IMR-90 (cell line): Measurements from ENCODE around the gene NXF2. TPM values are rescaled to one million over a fixed set of nuclear protein-coding genes. Genes with fewer than 3 reads are reported as not detected.

Experiments used
- ATAC-seq: fragments of 200-7000 bp; cut with Tn5 transposase; 2 replicates; pipeline ENCODE4 v1.9.1; 2020; ENCODE audit warnings: low read depth, mild to moderate bottlenecking, moderate library complexity
- BruUV-seq: library from RNA; stranded (reverse); fragments of 400-500 nt; replicated peaks from 2 replicates; lab custom pipeline; 2021; lab: Mats Ljungman, UMichigan
- CTCF ChIA-PET: fragments of 300-600 bp; formaldehyde crosslinking; extraction: SDS; loops from one replicate; lab custom pipeline; 2021; ENCODE audit warnings: antibody characterized with exemption; lab: Yijun Ruan, JAX
- POLR2A ChIA-PET: fragments of 300-600 bp; sonication (Branson Sonifier 250); formaldehyde crosslinking; loops from one replicate; lab custom pipeline; 2022; ENCODE audit warnings: antibody characterized with exemption; ENCODE audit not compliant: unreplicated experiment; lab: Charles Lee
- DNase-seq: peaks from one replicate; pipeline ENCODE4 v3.0.0; 2013
- H2AFZ ChIP-seq: replicated peaks from 2 replicates; pipeline ENCODE3; 2013; ENCODE audit warnings: low read length, mild to moderate bottlenecking; ENCODE audit not compliant: poor library complexity
- H2AK5ac ChIP-seq: 2 replicates; pipeline ENCODE4 v1.6.1; 2013; ENCODE audit warnings: low read depth, low read length, inconsistent platforms
- H2AK9ac ChIP-seq: replicated peaks from 2 replicates; pipeline ENCODE3; 2013; ENCODE audit warnings: mild to moderate bottlenecking, low read depth, low read length, moderate library complexity; ENCODE audit not compliant: poor library complexity
- H2BK120ac ChIP-seq: 2 replicates; pipeline ENCODE4 v1.6.1; 2013; ENCODE audit warnings: low read depth, low read length, inconsistent platforms
- H2BK15ac ChIP-seq: 3 replicates; pipeline ENCODE4 v1.6.1; 2013; ENCODE audit warnings: low read depth, low read length, inconsistent platforms
- H2BK20ac ChIP-seq: 2 replicates; pipeline ENCODE4 v1.6.1; 2013; ENCODE audit warnings: low read depth, mild to moderate bottlenecking, inconsistent platforms, low read length, moderate library complexity
- H2BK5ac ChIP-seq: 2 replicates; pipeline ENCODE4 v1.6.1; 2013; ENCODE audit warnings: mild to moderate bottlenecking, low read depth, low read length, inconsistent platforms; ENCODE audit not compliant: poor library complexity, severe bottlenecking
- H3K14ac ChIP-seq: replicated peaks from 2 replicates; pipeline ENCODE4 v1.6.1; 2013; ENCODE audit warnings: low read depth, low read length, inconsistent platforms
- H3K18ac ChIP-seq: 2 replicates; pipeline ENCODE4 v1.6.1; 2013; ENCODE audit warnings: low read depth, low read length, control low read depth
- H3K23ac ChIP-seq: 2 replicates; pipeline ENCODE4 v1.6.1; 2013; ENCODE audit warnings: low read depth, low read length, inconsistent platforms
- H3K27ac ChIP-seq: 2 replicates; pipeline ENCODE4 v1.5.1; 2013; ENCODE audit warnings: mild to moderate bottlenecking, control low read depth, low read length; ENCODE audit not compliant: insufficient read depth
- H3K27me3 ChIP-seq: 2 replicates; pipeline ENCODE4 v1.6.1; 2013; ENCODE audit warnings: low read length; ENCODE audit not compliant: control insufficient read depth, insufficient read depth
- H3K36me3 ChIP-seq: 2 replicates; pipeline ENCODE4 v1.6.1; 2013; ENCODE audit warnings: low read length, mixed read lengths; ENCODE audit not compliant: control insufficient read depth, insufficient read depth
- H3K4ac ChIP-seq: 2 replicates; pipeline ENCODE4 v1.6.1; 2013; ENCODE audit warnings: low read depth, low read length, inconsistent platforms
- H3K4me1 ChIP-seq: 2 replicates; pipeline ENCODE4 v1.6.1; 2013; ENCODE audit warnings: low read length, mixed read lengths; ENCODE audit not compliant: control insufficient read depth, insufficient read depth
- H3K4me2 ChIP-seq: 2 replicates; pipeline ENCODE4 v1.6.1; 2013; ENCODE audit warnings: low read depth, mild to moderate bottlenecking, control low read depth, low read length, moderate library complexity
- H3K4me3 ChIP-seq: 2 replicates; pipeline ENCODE4 v1.5.1; 2013; ENCODE audit warnings: low read depth, mild to moderate bottlenecking, control low read depth, low read length, moderate library complexity; ENCODE audit not compliant: insufficient read depth
- H3K56ac ChIP-seq: 2 replicates; pipeline ENCODE4 v1.6.1; 2013; ENCODE audit warnings: low read length, inconsistent platforms; ENCODE audit not compliant: insufficient read depth; ENCODE audit errors: extremely low read depth
- H3K79me1 ChIP-seq, 2 experiments: 2 replicates each; pipeline ENCODE4 v1.6.1; 2013; ENCODE audit warnings: low read length in 2 of 2, inconsistent platforms in 1 of 2, low read depth in 1 of 2
- H3K9ac ChIP-seq: 2 replicates; pipeline ENCODE4 v1.6.1; 2013; ENCODE audit warnings: low read depth, low read length, control low read depth
- H3K9me1 ChIP-seq: 2 replicates; pipeline ENCODE4 v1.6.1; 2013; ENCODE audit warnings: low read length, inconsistent platforms; ENCODE audit not compliant: insufficient read depth
- H3K9me3 ChIP-seq: 2 replicates; pipeline ENCODE4 v1.6.1; 2013; ENCODE audit warnings: low read length; ENCODE audit not compliant: control insufficient read depth, insufficient read depth
- H4K20me1 ChIP-seq: 2 replicates; pipeline ENCODE4 v1.6.1; 2013; ENCODE audit warnings: low read length, inconsistent platforms; ENCODE audit not compliant: insufficient read depth
- H4K5ac ChIP-seq: 2 replicates; pipeline ENCODE4 v1.6.1; 2013; ENCODE audit warnings: mild to moderate bottlenecking, low read depth, low read length, control low read depth
- H4K8ac ChIP-seq, 2 experiments: 2 replicates each; pipeline ENCODE4 v1.6.1; 2013; ENCODE audit warnings: low read depth in 2 of 2, low read length in 2 of 2, control low read depth in 1 of 2, inconsistent platforms in 1 of 2
- H4K91ac ChIP-seq: 2 replicates; pipeline ENCODE4 v1.6.1; 2013; ENCODE audit warnings: low read depth, low read length, inconsistent platforms; ENCODE audit not compliant: insufficient read depth
- BHLHE40 ChIP-seq: fragments of 150-350 bp; IDR thresholded peaks from 2 replicates; pipeline ENCODE4 v1.6.1; 2016; ENCODE audit warnings: mild to moderate bottlenecking, low read depth, low read length
- CEBPB ChIP-seq: IDR thresholded peaks from 2 replicates; pipeline ENCODE4 v1.6.1; 2012; ENCODE audit warnings: low read depth, low read length, improper control_type of control experiment
- CHD1 ChIP-seq: IDR thresholded peaks from 2 replicates; pipeline ENCODE4 v1.6.1; 2012; ENCODE audit warnings: low read depth, low read length, improper control_type of control experiment
- CTCF ChIP-seq: conservative IDR thresholded peaks from 2 replicates; pipeline ENCODE4 v1.5.1; 2012; ENCODE audit warnings: mild to moderate bottlenecking, low read depth, low read length, improper control_type of control experiment
- FOS ChIP-seq: fragments of 150-350 bp; IDR thresholded peaks from 2 replicates; pipeline ENCODE4 v1.6.1; 2016; ENCODE audit warnings: low read depth, low read length
- MAFK ChIP-seq: IDR thresholded peaks from 2 replicates; pipeline ENCODE4 v1.6.1; 2012; ENCODE audit warnings: low read depth, low read length, improper control_type of control experiment
- POLR2A ChIP-seq: IDR thresholded peaks from 2 replicates; pipeline ENCODE4 v1.6.1; 2012; ENCODE audit warnings: mild to moderate bottlenecking, low read depth, low read length
- RAD21 ChIP-seq: IDR thresholded peaks from 2 replicates; pipeline ENCODE4 v1.6.1; 2012; ENCODE audit warnings: low read length, improper control_type of control experiment
- RFX5 ChIP-seq: IDR thresholded peaks from 2 replicates; pipeline ENCODE4 v1.8.0; 2012; ENCODE audit warnings: low read depth, mild to moderate bottlenecking, low read length, moderate library complexity
- SMC3 ChIP-seq: fragments of 150-350 bp; IDR thresholded peaks from 2 replicates; pipeline ENCODE4 v1.6.1; 2016; ENCODE audit warnings: low read depth, mild to moderate bottlenecking, antibody characterized with exemption, low read length, moderate library complexity
- WGBS, 2 experiments: methylation state at CpG; one replicate each; pipeline versions ENCODE4 v1.1.5 to v1.1.7; 2013; ENCODE audit warnings: missing lambda C conversion rate in 2 of 2; ENCODE audit not compliant: insufficient read length in 1 of 2; ENCODE audit errors: extremely low coverage in 2 of 2; 5-methylcytosine and 5-hydroxymethylcytosine counted together
- dilution Hi-C: fragments of 300-500 bp; cut with HindIII; formaldehyde crosslinking; loops from one replicate; pipeline ENCODE4 v1.14.3; 2018; ENCODE audit warnings: low sequenced_read_pairs; ENCODE audit not compliant: unreplicated experiment
- in situ Hi-C: fragments of 300-500 bp; cut with MboI; formaldehyde crosslinking; loops from 3 replicates; pipeline ENCODE4 v1.14.3; 2019; ENCODE audit warnings: low sequenced_read_pairs, inconsistent platforms, mixed read lengths
- intact Hi-C: fragments of 100-400 bp; cut with micrococcal nuclease; formaldehyde crosslinking; loops from 2 replicates; pipeline ENCODE4 v1.10.0; 2022
- polyA plus RNA-seq, 3 experiments: library from polyadenylated mRNA; depleted of rRNA; stranded (reverse); fragments of >200 nt; gene quantifications; 2 replicates each; pipeline ENCODE4 v1.2.3, GENCODE V29; 2012; ENCODE audit warnings: low replicate concordance in 1 of 3
- total RNA-seq: library from RNA; depleted of rRNA; stranded (reverse); fragments of >200 nt; gene quantifications from 2 replicates; pipeline ENCODE4 v1.2.3, GENCODE V29; 2012
- TF ChIP-seq, protein P1 (sequence below): fragments of 150-350 bp; IDR thresholded peaks from 2 replicates; pipeline ENCODE4 v1.6.1; 2016; ENCODE audit warnings: low read depth, mild to moderate bottlenecking, low read length, moderate library complexity, borderline replicate concordance
- TF ChIP-seq, protein P2 (sequence below): fragments of 150-350 bp; IDR thresholded peaks from 2 replicates; pipeline ENCODE4 v1.6.1; 2017; ENCODE audit warnings: mild to moderate bottlenecking, antibody characterized with exemption, low read length, low read depth

The NXF2 gene
- total and polyA plus RNA-seq, 2 of the 4 experiments (the other 2 are of a cell fraction), result not detected

GRCh38 chrX:102338162-102338561, 91.2 kb downstream of the NXF2 start:
- no peak overlapping the region for H2AK5ac ChIP-seq
- CTCF ChIA-PET, result no interaction called here
- TF ChIP-seq, protein P1, sequence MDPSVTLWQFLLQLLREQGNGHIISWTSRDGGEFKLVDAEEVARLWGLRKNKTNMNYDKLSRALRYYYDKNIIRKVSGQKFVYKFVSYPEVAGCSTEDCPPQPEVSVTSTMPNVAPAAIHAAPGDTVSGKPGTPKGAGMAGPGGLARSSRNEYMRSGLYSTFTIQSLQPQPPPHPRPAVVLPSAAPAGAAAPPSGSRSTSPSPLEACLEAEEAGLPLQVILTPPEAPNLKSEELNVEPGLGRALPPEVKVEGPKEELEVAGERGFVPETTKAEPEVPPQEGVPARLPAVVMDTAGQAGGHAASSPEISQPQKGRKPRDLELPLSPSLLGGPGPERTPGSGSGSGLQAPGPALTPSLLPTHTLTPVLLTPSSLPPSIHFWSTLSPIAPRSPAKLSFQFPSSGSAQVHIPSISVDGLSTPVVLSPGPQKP, result no peak
- TF ChIP-seq SMC3 (no peak), RFX5 (no peak), CHD1 (no peak), CEBPB (no peak), FOS (no peak), POLR2A (no peak), CTCF (no peak), MAFK (no peak), RAD21 (no peak), BHLHE40 (no peak)
- TF ChIP-seq, protein P2, sequence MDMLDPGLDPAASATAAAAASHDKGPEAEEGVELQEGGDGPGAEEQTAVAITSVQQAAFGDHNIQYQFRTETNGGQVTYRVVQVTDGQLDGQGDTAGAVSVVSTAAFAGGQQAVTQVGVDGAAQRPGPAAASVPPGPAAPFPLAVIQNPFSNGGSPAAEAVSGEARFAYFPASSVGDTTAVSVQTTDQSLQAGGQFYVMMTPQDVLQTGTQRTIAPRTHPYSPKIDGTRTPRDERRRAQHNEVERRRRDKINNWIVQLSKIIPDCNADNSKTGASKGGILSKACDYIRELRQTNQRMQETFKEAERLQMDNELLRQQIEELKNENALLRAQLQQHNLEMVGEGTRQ, result no peak
- no peak overlapping the region for H4K5ac ChIP-seq
- DNase-seq, result no peak
- no peak overlapping the region for H4K8ac ChIP-seq
- H3K9me1 ChIP-seq, result no peaks in the 10 kb centered on the region
- H3K23ac ChIP-seq, result no peak overlapping the region
- WGBS, 2 experiments, result 38% methylated on average over 2 of the region's 4 CpGs; no CpG with 5 or more reads in 1 of the 2 experiments
- H3K4ac ChIP-seq, result no peak overlapping the region
- H3K9me3 ChIP-seq, result no peaks in the 10 kb centered on the region
- dilution Hi-C loops (no loop called here), intact Hi-C loops (no loop called here), in situ Hi-C loops (no loop called here)
- no TSS peak for BruUV-seq
- no peak overlapping the region for H3K9ac ChIP-seq
- no peak overlapping the region for H2AFZ ChIP-seq
- no peaks in the 10 kb centered on the region for H3K36me3 ChIP-seq
- no peak overlapping the region for H2BK15ac ChIP-seq
- H3K27ac ChIP-seq, result no peak overlapping the region
- H3K56ac ChIP-seq, result no peak overlapping the region
- H4K91ac ChIP-seq, result no peak overlapping the region
- H3K79me1 ChIP-seq, result no peaks in the 10 kb centered on the region
- H3K4me1 ChIP-seq, result no peaks in the 10 kb centered on the region
- H3K4me2 ChIP-seq, result no peak overlapping the region
- H2BK20ac ChIP-seq, result no peak overlapping the region
- H2AK9ac ChIP-seq, result no peak overlapping the region
- POLR2A ChIA-PET, result no interaction called here
- H2BK120ac ChIP-seq, result no peak overlapping the region
- H4K20me1 ChIP-seq, result no peaks in the 10 kb centered on the region
- peaks cover 2% of the 10 kb centered on the region; the same call in 1 of the 2 replicates for H3K27me3 ChIP-seq
- ATAC-seq, result no peak
- no peak overlapping the region for H3K18ac ChIP-seq
- no peak overlapping the region for H3K4me3 ChIP-seq
- no peak overlapping the region for H2BK5ac ChIP-seq
- H3K14ac ChIP-seq, result no peak overlapping the region
